ENCODE data around the gene SRRM3. TPM values are rescaled to one million over a fixed set of nuclear protein-coding genes. Genes with fewer than 3 reads are reported as not detected.

Gene SRRM3
- total and polyA plus RNA-seq, 9 of the 15 experiments (the other 6 are each of a cell fraction or from before 2014, with no cell fraction given) = 0.04 to 0.91 (median 0.46) TPM; not detected in 2

GRCh38 chr7:76234931-76235441, 33.3 kb downstream of the SRRM3 start (continued):
- TF ChIP-seq ERF (CRISPR knock-in tag; IDR thresholded peaks at IDR 0.05) (no peak), ZNF668 (CRISPR knock-in tag; IDR thresholded peaks at IDR 0.05) (no peak), HNRNPUL1 (IDR thresholded peaks at IDR 0.05; ENCODE audit: low read length) (no peak), ZBTB7A (IDR thresholded peaks at IDR 0.05; ENCODE audit: borderline replicate concordance, control insufficient read depth, low read depth, low read length) (0 out of 2 replicates have a peak, but pooled peaks have one; percentile 15), RFX5 (IDR thresholded peaks at IDR 0.05; ENCODE audit: low read depth, low read length) (no peak), ZNF280B (CRISPR knock-in tag; IDR thresholded peaks at IDR 0.05) (no peak), RAD51 (IDR thresholded peaks at IDR 0.05; ENCODE audit: borderline replicate concordance, low read depth) (peak; percentile 47; the same call in 1 of the 2 replicates), NFE2L1 (tag; IDR thresholded peaks at IDR 0.05; ENCODE audit: borderline replicate concordance, low read depth) (no peak), PHF20 (IDR thresholded peaks at IDR 0.05; ENCODE audit: partially characterized antibody) (peak; percentile 35), HMBOX1 (IDR thresholded peaks at IDR 0.05) (no peak), CXXC5 (CRISPR knock-in tag; IDR thresholded peaks at IDR 0.05) (no peak), TOE1 (IDR thresholded peaks at IDR 0.05; ENCODE audit: borderline replicate concordance) (no peak), TOE1 (CRISPR knock-in tag; IDR thresholded peaks at IDR 0.05; ENCODE audit: borderline replicate concordance, low read depth) (no peak), E2F6 (IDR thresholded peaks at IDR 0.05; ENCODE audit: borderline replicate concordance in 1 of 2, extremely low read depth in 1 of 2, insufficient read depth in 1 of 2, insufficient read length in 1 of 2, low read depth in 1 of 2, low read length in 1 of 2, poor library complexity in 1 of 2, severe bottlenecking in 1 of 2) (peak; percentile 34 to 71), ZFP30 (CRISPR knock-in tag; IDR thresholded peaks at IDR 0.05; ENCODE audit: borderline replicate concordance) (no peak)

All from K562 (cell line).